OCI-LY7 (cell line): ENCODE data around the gene ADCY1. TPM values are rescaled to one million over a fixed set of nuclear protein-coding genes. Genes with fewer than 3 reads are reported as not detected.

Experiments
- BruUV-seq: library from RNA; stranded (reverse); fragments of 400-500 nt; replicated peaks from 2 replicates; lab custom pipeline; 2021; lab: Mats Ljungman, UMichigan
- CTCF ChIA-PET: fragments of 300-600 bp; sonication (Branson Sonifier 250); formaldehyde crosslinking; loops from one replicate; lab custom pipeline; 2022; ENCODE audit warnings: antibody characterized with exemption; ENCODE audit not compliant: unreplicated experiment; lab: Charles Lee
- POLR2A ChIA-PET: fragments of 300-600 bp; sonication (Branson Sonifier 250); formaldehyde crosslinking; loops from one replicate; lab custom pipeline; 2022; ENCODE audit warnings: antibody characterized with exemption; lab: Charles Lee
- DNase-seq: peaks from one replicate; pipeline ENCODE4 v3.0.0-alpha.2; 2015; ENCODE audit warnings: low spot score
- H2AFZ ChIP-seq: fragments of 200-600 bp; sonication (generic), shearing (Covaris generic); 2 replicates; pipeline ENCODE4 v1.6.1; 2014; ENCODE audit warnings: mild to moderate bottlenecking, antibody characterized with exemption, low read length, moderate library complexity
- H3K27ac ChIP-seq: fragments of 200-600 bp; sonication (generic); 2 replicates; pipeline ENCODE4 v1.5.1; 2014; ENCODE audit warnings: mixed run types, low read depth, mild to moderate bottlenecking, moderate library complexity, low read length, inconsistent platforms; ENCODE audit not compliant: poor library complexity, severe bottlenecking
- H3K36me3 ChIP-seq: fragments of 200-600 bp; sonication (generic); 2 replicates; pipeline ENCODE4 v1.6.1; 2014; ENCODE audit warnings: mild to moderate bottlenecking, antibody characterized with exemption, low read length, moderate library complexity, mixed read lengths; ENCODE audit not compliant: insufficient read depth
- H3K4me1 ChIP-seq: fragments of 200-600 bp; sonication (generic); 2 replicates; pipeline ENCODE4 v1.5.1; 2014; ENCODE audit warnings: mild to moderate bottlenecking, low read length; ENCODE audit not compliant: insufficient read depth, poor library complexity, severe bottlenecking
- H3K4me2 ChIP-seq: fragments of 200-600 bp; sonication (generic); 2 replicates; pipeline ENCODE4 v1.6.1; 2014; ENCODE audit warnings: mild to moderate bottlenecking, low read length
- H3K4me3 ChIP-seq: fragments of 200-600 bp; sonication (generic); 2 replicates; pipeline ENCODE4 v1.5.1; 2014; ENCODE audit warnings: mild to moderate bottlenecking, low read depth, low read length; ENCODE audit not compliant: poor library complexity, severe bottlenecking
- H3K79me2 ChIP-seq: fragments of 200-600 bp; sonication (generic); 2 replicates; pipeline ENCODE4 v1.6.1; 2016; ENCODE audit warnings: low read depth, mild to moderate bottlenecking, low read length, moderate library complexity, mixed read lengths; ENCODE audit not compliant: insufficient read depth
- H3K9me2 ChIP-seq: fragments of 200-600 bp; sonication (generic); 2 replicates; pipeline ENCODE4 v1.6.1; 2016; ENCODE audit warnings: mild to moderate bottlenecking, low read length, mixed read lengths; ENCODE audit not compliant: insufficient read depth
- H3K9me3 ChIP-seq: fragments of 200-600 bp; sonication (generic); 2 replicates; pipeline ENCODE4 v1.6.1; 2014; ENCODE audit warnings: mild to moderate bottlenecking, mixed run types, low read length, mixed read lengths
- H4K20me1 ChIP-seq: fragments of 200-600 bp; sonication (generic); 2 replicates; pipeline ENCODE4 v1.6.1; 2014; ENCODE audit warnings: mild to moderate bottlenecking, antibody characterized with exemption, low read length, moderate library complexity, mixed read lengths; ENCODE audit not compliant: insufficient read depth
- EZH2phosphoT487 ChIP-seq: fragments of 200-600 bp; sonication (generic); IDR thresholded peaks from 2 replicates; pipeline ENCODE4 v1.6.1; 2018; ENCODE audit warnings: low read depth, borderline replicate concordance, mild to moderate bottlenecking, mixed run types, antibody characterized with exemption, low read length, moderate library complexity, mixed read lengths
- intact Hi-C: fragments of 100-400 bp; cut with micrococcal nuclease; formaldehyde crosslinking; loops from one replicate; pipeline ENCODE4 v1.10.0; 2022; ENCODE audit not compliant: unreplicated experiment
- total RNA-seq, 2 experiments: library from RNA; depleted of rRNA in 1 of 2; stranded (reverse); fragments of >200 nt in 1 of 2; shearing (Covaris generic) in 1 of 2; gene quantifications; 2 replicates each; pipeline ENCODE4 v1.2.3, GENCODE V29; 2014 to 2022
- TF ChIP-seq, protein P1 (sequence below): fragments of 200-600 bp; sonication (generic); conservative IDR thresholded peaks from 2 replicates; pipeline ENCODE4 v1.5.1; 2014; ENCODE audit warnings: mild to moderate bottlenecking, antibody characterized with exemption, low read length, moderate library complexity, mixed read lengths

ADCY1 gene
- total RNA-seq, 2 experiments from 2014 or later = 0.13 TPM; not detected in 1

DNA sequence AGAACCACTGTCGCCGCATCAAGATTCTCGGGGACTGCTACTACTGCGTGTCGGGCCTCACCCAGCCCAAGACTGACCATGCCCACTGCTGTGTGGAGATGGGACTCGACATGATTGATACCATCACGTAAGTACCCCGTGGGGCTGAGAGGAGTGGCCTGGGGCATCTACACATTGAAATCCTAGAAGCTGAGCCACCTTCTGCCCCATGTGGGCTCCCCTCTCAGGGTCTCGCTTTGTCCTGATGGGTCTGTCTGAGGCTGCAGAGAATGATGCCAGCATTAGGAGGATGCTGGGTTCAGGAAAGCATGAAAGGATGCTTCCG lies 74.5 kb downstream of the ADCY1 start:
- no TSS peak for BruUV-seq
- no peak for DNase-seq

GRCh38 chr7:45649560-45650346 lies 75.6 kb downstream of the ADCY1 start:
- intact Hi-C loops = no loop called here
- DNase-seq = no peak
- BruUV-seq = no TSS peak

More for the DNA sequence above, 74.5 kb downstream of the ADCY1 start:
- ChIA-PET POLR2A (no interaction called here), CTCF (no interaction called here)
- no peaks in the 10 kb centered on the region for H3K4me1 ChIP-seq
- H3K27ac ChIP-seq = no peak overlapping the region
- no peak overlapping the region for H3K4me2 ChIP-seq
- no peaks in the 10 kb centered on the region for H3K9me3 ChIP-seq
- no peak overlapping the region for H3K4me3 ChIP-seq
- intact Hi-C loops = no loop called here
- TF ChIP-seq EZH2phosphoT487 = no peak
- TF ChIP-seq, protein P1, sequence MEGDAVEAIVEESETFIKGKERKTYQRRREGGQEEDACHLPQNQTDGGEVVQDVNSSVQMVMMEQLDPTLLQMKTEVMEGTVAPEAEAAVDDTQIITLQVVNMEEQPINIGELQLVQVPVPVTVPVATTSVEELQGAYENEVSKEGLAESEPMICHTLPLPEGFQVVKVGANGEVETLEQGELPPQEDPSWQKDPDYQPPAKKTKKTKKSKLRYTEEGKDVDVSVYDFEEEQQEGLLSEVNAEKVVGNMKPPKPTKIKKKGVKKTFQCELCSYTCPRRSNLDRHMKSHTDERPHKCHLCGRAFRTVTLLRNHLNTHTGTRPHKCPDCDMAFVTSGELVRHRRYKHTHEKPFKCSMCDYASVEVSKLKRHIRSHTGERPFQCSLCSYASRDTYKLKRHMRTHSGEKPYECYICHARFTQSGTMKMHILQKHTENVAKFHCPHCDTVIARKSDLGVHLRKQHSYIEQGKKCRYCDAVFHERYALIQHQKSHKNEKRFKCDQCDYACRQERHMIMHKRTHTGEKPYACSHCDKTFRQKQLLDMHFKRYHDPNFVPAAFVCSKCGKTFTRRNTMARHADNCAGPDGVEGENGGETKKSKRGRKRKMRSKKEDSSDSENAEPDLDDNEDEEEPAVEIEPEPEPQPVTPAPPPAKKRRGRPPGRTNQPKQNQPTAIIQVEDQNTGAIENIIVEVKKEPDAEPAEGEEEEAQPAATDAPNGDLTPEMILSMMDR = no peak
- no peaks in the 10 kb centered on the region for H4K20me1 ChIP-seq
- H3K9me2 ChIP-seq = no peaks in the 10 kb centered on the region
- no peaks in the 10 kb centered on the region for H3K36me3 ChIP-seq
- no peak overlapping the region for H2AFZ ChIP-seq
- no peaks in the 10 kb centered on the region for H3K79me2 ChIP-seq

More at GRCh38 chr7:45649560-45650346, 75.6 kb downstream of the ADCY1 start:
- CTCF ChIA-PET = no interaction called here
- no peak overlapping the region for H3K27ac ChIP-seq
- H2AFZ ChIP-seq = no peak overlapping the region
- TF ChIP-seq, protein P1 = no peak
- TF ChIP-seq EZH2phosphoT487 = no peak
- H3K9me3 ChIP-seq = no peaks in the 10 kb centered on the region
- POLR2A ChIA-PET = no interaction called here
- H3K9me2 ChIP-seq = no peaks in the 10 kb centered on the region
- no peaks in the 10 kb centered on the region for H3K4me1 ChIP-seq
- no peak overlapping the region for H3K4me2 ChIP-seq
- no peak overlapping the region for H3K4me3 ChIP-seq
- H4K20me1 ChIP-seq = no peaks in the 10 kb centered on the region
- H3K79me2 ChIP-seq = no peaks in the 10 kb centered on the region
- no peaks in the 10 kb centered on the region for H3K36me3 ChIP-seq
